ENCODE data around the gene MMAB. TPM values are rescaled to one million over a fixed set of nuclear protein-coding genes. Genes with fewer than 3 reads are reported as not detected.

MMAB gene
- polyA plus RNA-seq, 2 of the 4 experiments (the other 2 are of a cell fraction): 26.1 to 36.8 TPM

GRCh38 chr12:109573029-109573913 lies at the start of gene MMAB, which contains the start of gene MVK (continued):
- TF ChIP-seq HMGXB4 (CRISPR knock-in tag; IDR thresholded peaks at IDR 0.05; ENCODE audit: borderline replicate concordance) (no peak), E2F6 (IDR thresholded peaks at IDR 0.05; ENCODE audit: borderline replicate concordance, low read depth) (peak; percentile 94), PBX3 (IDR thresholded peaks at IDR 0.05) (peak; percentile 17; the same call in 1 of the 2 replicates), RFX5 (IDR thresholded peaks at IDR 0.05) (peak; percentile 64), SMC3 (IDR thresholded peaks at IDR 0.05) (no peak), CEBPB (IDR thresholded peaks at IDR 0.05) (peak in 1 of 2 experiments; percentile 28; a peak in 1 of 4 replicates), HDAC2 (IDR thresholded peaks at IDR 0.05) (no peak), RARB (CRISPR knock-in tag; IDR thresholded peaks at IDR 0.05) (no peak), HEYL (CRISPR knock-in tag; IDR thresholded peaks at IDR 0.05) (no peak), RAD21 (conservative IDR thresholded peaks at IDR 0.05 in 1 of 2, IDR thresholded peaks at IDR 0.05 in 1 of 2) (no peak), BCL3 (IDR thresholded peaks at IDR 0.05) (0 out of 3 replicates have a peak, but pooled peaks have one; percentile 29), POLR2A (IDR thresholded peaks at IDR 0.05; ENCODE audit: low read length) (peak; percentile 70), BHLHE40 (IDR thresholded peaks at IDR 0.05; ENCODE audit: low read depth, low read length) (no peak), ZNF302 (CRISPR knock-in tag; IDR thresholded peaks at IDR 0.05) (no peak), ZC3H11A (IDR thresholded peaks at IDR 0.05) (no peak), CHD4 (IDR thresholded peaks at IDR 0.05; ENCODE audit: borderline replicate concordance) (no peak), MAZ (IDR thresholded peaks at IDR 0.05; ENCODE audit: borderline replicate concordance, low read depth, low read length) (no peak), TP53 (CRISPR knock-in tag; IDR thresholded peaks at IDR 0.05) (peak; percentile 71; the same call in 1 of the 2 replicates), RCOR1 (IDR thresholded peaks at IDR 0.05; ENCODE audit: low read depth, low read length) (no peak), CHD2 (IDR thresholded peaks at IDR 0.05; ENCODE audit: low read length, partially characterized antibody) (no peak), FOSL2 (IDR thresholded peaks at IDR 0.05) (no peak), FOSL2 (CRISPR knock-in tag; IDR thresholded peaks at IDR 0.05) (peak; percentile 58)

GRCh38 chr12:109621901-109622364 lies 48.6 kb upstream of the MMAB start:
- DNase-seq (ENCODE audit: low read depth in 1 of 2, low spot score in 1 of 2): no peak
- Histone ChIP-seq H3K4me2 (no peak overlapping the region), H3K27ac (no peak overlapping the region), H3K4me3 (no peak overlapping the region), H3K4me1 (peaks cover 11% of the 10 kb centered on the region; the same call in 1 of the 3 replicates), H3K9me3 (no peaks in the 10 kb centered on the region)
- ATAC-seq: no peak
- WGBS (ENCODE audit: missing lambda C conversion rate): 51% methylated on average over 22 of the region's 22 CpGs
- ChIA-PET POLR2A (no interaction called here), CTCF (interaction anchor here (4.9 kb wide), 1 partner anchor 25 kb away, joined by 23 read pairs; no protein-coding TSS in a partner anchor)
- no peak for FAIRE-seq
- no peak for TF ChIP-seq ESRRA (IDR thresholded peaks at IDR 0.05; ENCODE audit: borderline replicate concordance, low read length)
- no peak for TF ChIP-seq TP53 (CRISPR knock-in tag; IDR thresholded peaks at IDR 0.05)
- TF ChIP-seq JUN (IDR thresholded peaks at IDR 0.05): no peak
- TF ChIP-seq ELK1 (IDR thresholded peaks at IDR 0.05; ENCODE audit: low read depth, low read length): no peak
- no peak for TF ChIP-seq MAZ (IDR thresholded peaks at IDR 0.05; ENCODE audit: borderline replicate concordance, low read depth, low read length)
- no peak for TF ChIP-seq SMC3 (IDR thresholded peaks at IDR 0.05)
- no peak for TF ChIP-seq PHF8 (IDR thresholded peaks at IDR 0.05; ENCODE audit: borderline replicate concordance, low read depth)
- TF ChIP-seq GATA3 (IDR thresholded peaks at IDR 0.05; ENCODE audit: borderline replicate concordance): no peak
- no peak for TF ChIP-seq REST (IDR thresholded peaks at IDR 0.05)
- TF ChIP-seq TFCP2L1 (CRISPR knock-in tag; IDR thresholded peaks at IDR 0.05): no peak
- no peak for TF ChIP-seq CHD4 (IDR thresholded peaks at IDR 0.05; ENCODE audit: borderline replicate concordance)
